Neural cell (in vitro differentiated cells): ENCODE measurements around the gene CDH4.

ENCODE experiments used
- EZH2 ChIP-seq: fragments of 200-600, 300-800 bp; shearing (Covaris generic), sonication (generic); IDR thresholded peaks from 2 replicates; pipeline ENCODE4 v1.6.1; 2014; ENCODE audit warnings: antibody characterized with exemption, low read length, borderline replicate concordance, mild to moderate bottlenecking; ENCODE audit not compliant: insufficient read depth, poor library complexity, severe bottlenecking
- POLR2AphosphoS5 ChIP-seq: IDR thresholded peaks from 2 replicates; pipeline ENCODE4 v1.6.1; 2012
- RAD21 ChIP-seq: fragments of 450-650 bp; conservative IDR thresholded peaks from 2 replicates; pipeline ENCODE4 v1.6.1; 2014; ENCODE audit warnings: antibody characterized with exemption, mild to moderate bottlenecking, moderate library complexity
- TAF1 ChIP-seq: IDR thresholded peaks from 2 replicates; pipeline ENCODE4 v1.6.1; 2012; ENCODE audit warnings: low read depth
- TF ChIP-seq, protein P1 (sequence below): fragments of 450-650 bp; IDR thresholded peaks from 2 replicates; pipeline ENCODE4 v1.5.1; 2014; ENCODE audit warnings: antibody characterized with exemption, mild to moderate bottlenecking, moderate library complexity; ENCODE audit not compliant: poor library complexity, severe bottlenecking
- TF ChIP-seq, protein P2 (sequence below): IDR thresholded peaks from 2 replicates; pipeline ENCODE4 v1.6.1; 2012; ENCODE audit warnings: borderline replicate concordance

DNA sequence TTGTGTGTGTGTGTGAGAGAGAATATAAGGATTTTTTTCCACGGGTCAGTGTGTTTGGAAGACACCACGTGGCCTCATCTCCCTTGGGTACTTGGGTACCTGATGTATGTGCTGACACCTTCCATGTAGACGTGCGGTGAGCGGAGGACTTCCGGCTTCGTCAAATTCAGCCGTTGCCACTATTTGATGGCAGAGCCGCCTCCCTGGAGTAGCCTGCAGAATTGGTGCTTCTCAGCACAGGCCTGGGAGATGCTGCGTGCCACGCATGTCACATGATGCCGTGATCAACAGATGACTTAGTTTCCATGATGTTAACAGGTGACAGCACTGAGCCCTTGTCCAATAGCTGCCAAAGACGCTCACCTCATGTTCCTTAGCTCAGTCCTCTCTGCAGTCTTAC is 69.4 kb downstream of the CDH4 start:
- TF ChIP-seq, protein P1, sequence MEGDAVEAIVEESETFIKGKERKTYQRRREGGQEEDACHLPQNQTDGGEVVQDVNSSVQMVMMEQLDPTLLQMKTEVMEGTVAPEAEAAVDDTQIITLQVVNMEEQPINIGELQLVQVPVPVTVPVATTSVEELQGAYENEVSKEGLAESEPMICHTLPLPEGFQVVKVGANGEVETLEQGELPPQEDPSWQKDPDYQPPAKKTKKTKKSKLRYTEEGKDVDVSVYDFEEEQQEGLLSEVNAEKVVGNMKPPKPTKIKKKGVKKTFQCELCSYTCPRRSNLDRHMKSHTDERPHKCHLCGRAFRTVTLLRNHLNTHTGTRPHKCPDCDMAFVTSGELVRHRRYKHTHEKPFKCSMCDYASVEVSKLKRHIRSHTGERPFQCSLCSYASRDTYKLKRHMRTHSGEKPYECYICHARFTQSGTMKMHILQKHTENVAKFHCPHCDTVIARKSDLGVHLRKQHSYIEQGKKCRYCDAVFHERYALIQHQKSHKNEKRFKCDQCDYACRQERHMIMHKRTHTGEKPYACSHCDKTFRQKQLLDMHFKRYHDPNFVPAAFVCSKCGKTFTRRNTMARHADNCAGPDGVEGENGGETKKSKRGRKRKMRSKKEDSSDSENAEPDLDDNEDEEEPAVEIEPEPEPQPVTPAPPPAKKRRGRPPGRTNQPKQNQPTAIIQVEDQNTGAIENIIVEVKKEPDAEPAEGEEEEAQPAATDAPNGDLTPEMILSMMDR, result no peak
- no peak for TF ChIP-seq POLR2AphosphoS5
- no peak for TF ChIP-seq EZH2
- no peak for TF ChIP-seq RAD21
- TF ChIP-seq, protein P2, sequence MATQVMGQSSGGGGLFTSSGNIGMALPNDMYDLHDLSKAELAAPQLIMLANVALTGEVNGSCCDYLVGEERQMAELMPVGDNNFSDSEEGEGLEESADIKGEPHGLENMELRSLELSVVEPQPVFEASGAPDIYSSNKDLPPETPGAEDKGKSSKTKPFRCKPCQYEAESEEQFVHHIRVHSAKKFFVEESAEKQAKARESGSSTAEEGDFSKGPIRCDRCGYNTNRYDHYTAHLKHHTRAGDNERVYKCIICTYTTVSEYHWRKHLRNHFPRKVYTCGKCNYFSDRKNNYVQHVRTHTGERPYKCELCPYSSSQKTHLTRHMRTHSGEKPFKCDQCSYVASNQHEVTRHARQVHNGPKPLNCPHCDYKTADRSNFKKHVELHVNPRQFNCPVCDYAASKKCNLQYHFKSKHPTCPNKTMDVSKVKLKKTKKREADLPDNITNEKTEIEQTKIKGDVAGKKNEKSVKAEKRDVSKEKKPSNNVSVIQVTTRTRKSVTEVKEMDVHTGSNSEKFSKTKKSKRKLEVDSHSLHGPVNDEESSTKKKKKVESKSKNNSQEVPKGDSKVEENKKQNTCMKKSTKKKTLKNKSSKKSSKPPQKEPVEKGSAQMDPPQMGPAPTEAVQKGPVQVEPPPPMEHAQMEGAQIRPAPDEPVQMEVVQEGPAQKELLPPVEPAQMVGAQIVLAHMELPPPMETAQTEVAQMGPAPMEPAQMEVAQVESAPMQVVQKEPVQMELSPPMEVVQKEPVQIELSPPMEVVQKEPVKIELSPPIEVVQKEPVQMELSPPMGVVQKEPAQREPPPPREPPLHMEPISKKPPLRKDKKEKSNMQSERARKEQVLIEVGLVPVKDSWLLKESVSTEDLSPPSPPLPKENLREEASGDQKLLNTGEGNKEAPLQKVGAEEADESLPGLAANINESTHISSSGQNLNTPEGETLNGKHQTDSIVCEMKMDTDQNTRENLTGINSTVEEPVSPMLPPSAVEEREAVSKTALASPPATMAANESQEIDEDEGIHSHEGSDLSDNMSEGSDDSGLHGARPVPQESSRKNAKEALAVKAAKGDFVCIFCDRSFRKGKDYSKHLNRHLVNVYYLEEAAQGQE, result no peak
- no peak for TF ChIP-seq TAF1
